ENCODE data around the gene R3HCC1L.

GRCh38 chr10:98098247-98098646 is 36.2 kb upstream of the R3HCC1L start:
- TF ChIP-seq CTCF (IDR thresholded peaks at IDR 0.05) = no peak
- no peak for TF ChIP-seq POLR2AphosphoS5 (IDR thresholded peaks at IDR 0.05; ENCODE audit: insufficient read depth in 1 of 2, low read depth in 1 of 2)
